Omental fat pad (tissue), 4 donors: ENCODE results near the gene PIK3C2G. TPM values are rescaled to one million over a fixed set of nuclear protein-coding genes. Genes with fewer than 3 reads are reported as not detected.

Experiments
- ATAC-seq: fragments of 150-250 bp; one replicate; pipeline ENCODE4 v1.9.1; 2016; ENCODE audit warnings: mild to moderate bottlenecking, moderate library complexity; ENCODE audit not compliant: low FRiP score
- DNase-seq: peaks from one replicate; pipeline ENCODE4 v3.0.0-alpha.2; 2019; ENCODE audit warnings: low spot score
- CTCF ChIP-seq, 3 donors: fragments of 450-650 bp; IDR thresholded peaks; one replicate each; pipeline ENCODE4 v1.5.1; 2016 to 2017; ENCODE audit warnings: antibody characterized with exemption in 3 of 3, mild to moderate bottlenecking in 3 of 3, moderate library complexity in 2 of 3
- total RNA-seq, 4 donors: library from RNA; depleted of rRNA; stranded (reverse); fragments of >200 nt; gene quantifications; one replicate each; pipeline ENCODE4 v1.1.0, GENCODE V29; 2016

Gene PIK3C2G
- total RNA-seq, 4 donors from 2014 or later = 0.12 to 0.47 (median 0.19) TPM

- no peak for TF ChIP-seq CTCF (IDR thresholded peaks at IDR 0.05)
- ATAC-seq = no peak
- DNase-seq = no peak
Observed at GRCh38 chr12:18632848-18633247, 371.5 kb downstream of the PIK3C2G start.

GRCh38 chr12:18634382-18634781 is 373.1 kb downstream of the PIK3C2G start:
- ATAC-seq = no peak
- no peak for DNase-seq
- TF ChIP-seq CTCF (IDR thresholded peaks at IDR 0.05) = no peak

GRCh38 chr12:18640321-18640955 is 379.1 kb downstream of the PIK3C2G start:
- ATAC-seq (no peak), DNase-seq (no peak)
- no peak for TF ChIP-seq CTCF (IDR thresholded peaks at IDR 0.05)

GRCh38 chr12:18643681-18644080 is 382.4 kb downstream of the PIK3C2G start:
- no peak for TF ChIP-seq CTCF (IDR thresholded peaks at IDR 0.05)
- DNase-seq (no peak), ATAC-seq (peak; percentile 81)

GRCh38 chr12:18644564-18644963 is 383.2 kb downstream of the PIK3C2G start:
- no peak for TF ChIP-seq CTCF (IDR thresholded peaks at IDR 0.05)
- DNase-seq = no peak
- no peak for ATAC-seq

GRCh38 chr12:18646286-18646890 is 385.1 kb downstream of the PIK3C2G start:
- ATAC-seq (peak; percentile 42), DNase-seq (no peak)
- no peak for TF ChIP-seq CTCF (IDR thresholded peaks at IDR 0.05)

- TF ChIP-seq CTCF (IDR thresholded peaks at IDR 0.05) = no peak
- ATAC-seq (no peak), DNase-seq (no peak)
Observed at GRCh38 chr12:18651525-18651924, 390.2 kb downstream of the PIK3C2G start.
